ENCODE results near the gene LRRC63. TPM values are rescaled to one million over a fixed set of nuclear protein-coding genes. Genes with fewer than 3 reads are reported as not detected.

Gene LRRC63
- polyA plus RNA-seq, 3 donors: 0.36 TPM; not detected in 2

- Mint-ChIP-seq H3K4me3 (no peak overlapping the region), H3K4me1 (no peaks in the 10 kb centered on the region), H3K27me3 (ENCODE audit: low read depth in 3 of 3) (peaks cover 0 to 3% (median 2%) of the 10 kb centered on the region in 3 donors), H3K27ac (no peak overlapping the region), H3K36me3 (no peaks in the 10 kb centered on the region), H3K9me3 (no peaks in the 10 kb centered on the region)
- no peaks in the 10 kb centered on the region for H3K9me3 ChIP-seq (replicated peaks in 1 of 2; ENCODE audit: control insufficient read depth in 1 of 2, insufficient read depth in 1 of 2, low read length in 2 of 2)
- no peak overlapping the region for H2AFZ ChIP-seq (ENCODE audit: insufficient read depth, low read depth, low read length, poor library complexity, severe bottlenecking)
- TF ChIP-seq CTCF (IDR thresholded peaks at IDR 0.05): no peak
- intact Hi-C loops (cut with micrococcal nuclease): no loop called here
- H3K36me3 ChIP-seq (replicated peaks in 1 of 2; ENCODE audit: control insufficient read depth in 1 of 2, insufficient read depth in 2 of 2, low read length in 2 of 2): no peaks in the 10 kb centered on the region
- H4K20me1 ChIP-seq (ENCODE audit: insufficient read depth, low read length): no peaks in the 10 kb centered on the region
- no peaks in the 10 kb centered on the region for H3K4me1 ChIP-seq (ENCODE audit: control insufficient read depth in 1 of 2, insufficient read depth in 2 of 2, low read length in 2 of 2)
- DNase-seq: no peak
- no peaks in the 10 kb centered on the region for H3K27me3 ChIP-seq (ENCODE audit: control insufficient read depth in 2 of 2, insufficient read depth in 2 of 2, low read length in 2 of 2)
- WGBS (ENCODE audit: insufficient coverage): no CpG with 5 or more reads among the region's 2 CpGs
- H3K79me2 ChIP-seq (ENCODE audit: insufficient read depth, low read length): no peaks in the 10 kb centered on the region
- no peak overlapping the region for H3K9ac ChIP-seq (ENCODE audit: insufficient read depth, low read length, poor library complexity, severe bottlenecking)
- H3K4me2 ChIP-seq (replicated peaks; ENCODE audit: extremely low read depth, low read length, poor library complexity, severe bottlenecking): no peak overlapping the region
- H3K4me3 ChIP-seq (replicated peaks in 1 of 3; ENCODE audit: low read depth in 2 of 3, low read length in 3 of 3): no peak overlapping the region
- H3K27ac ChIP-seq (ENCODE audit: low read depth in 1 of 2, low read length in 2 of 2): no peak overlapping the region
Observed at GRCh38 chr13:46267166-46267565, 55.4 kb downstream of the LRRC63 start.

GRCh38 chr13:46270416-46270815 lies 58.7 kb downstream of the LRRC63 start:
- DNase-seq: no peak
- no peaks in the 10 kb centered on the region for H4K20me1 ChIP-seq (ENCODE audit: insufficient read depth, low read length)
- H3K9me3 Mint-ChIP-seq: no peaks in the 10 kb centered on the region
- H3K27me3 Mint-ChIP-seq (ENCODE audit: low read depth in 3 of 3): peaks cover 0 to 2% (median 2%) of the 10 kb centered on the region in 3 donors
- H3K4me3 ChIP-seq (replicated peaks in 1 of 3; ENCODE audit: low read depth in 2 of 3, low read length in 3 of 3): no peak overlapping the region
- no peaks in the 10 kb centered on the region for H3K27me3 ChIP-seq (ENCODE audit: control insufficient read depth in 2 of 2, insufficient read depth in 2 of 2, low read length in 2 of 2)
- H3K36me3 ChIP-seq (replicated peaks in 1 of 2; ENCODE audit: control insufficient read depth in 1 of 2, insufficient read depth in 2 of 2, low read length in 2 of 2): no peaks in the 10 kb centered on the region
- H3K4me3 Mint-ChIP-seq: no peak overlapping the region
- no peaks in the 10 kb centered on the region for H3K4me1 Mint-ChIP-seq
- no peaks in the 10 kb centered on the region for H3K36me3 Mint-ChIP-seq
- H2AFZ ChIP-seq (ENCODE audit: insufficient read depth, low read depth, low read length, poor library complexity, severe bottlenecking): no peak overlapping the region
- intact Hi-C loops (cut with micrococcal nuclease): no loop called here
- no peaks in the 10 kb centered on the region for H3K9me3 ChIP-seq (replicated peaks in 1 of 2; ENCODE audit: control insufficient read depth in 1 of 2, insufficient read depth in 1 of 2, low read length in 2 of 2)
- WGBS (ENCODE audit: insufficient coverage): 86% methylated on average over 5 of the region's 6 CpGs
- H3K4me2 ChIP-seq (replicated peaks; ENCODE audit: extremely low read depth, low read length, poor library complexity, severe bottlenecking): no peak overlapping the region
- TF ChIP-seq CTCF (IDR thresholded peaks at IDR 0.05): no peak
- H3K27ac Mint-ChIP-seq: no peak overlapping the region
- no peak overlapping the region for H3K9ac ChIP-seq (ENCODE audit: insufficient read depth, low read length, poor library complexity, severe bottlenecking)
- H3K4me1 ChIP-seq (ENCODE audit: control insufficient read depth in 1 of 2, insufficient read depth in 2 of 2, low read length in 2 of 2): no peaks in the 10 kb centered on the region
- no peak overlapping the region for H3K27ac ChIP-seq (ENCODE audit: low read depth in 1 of 2, low read length in 2 of 2)
- H3K79me2 ChIP-seq (ENCODE audit: insufficient read depth, low read length): no peaks in the 10 kb centered on the region

Data from CD14-positive monocyte (primary cell).